HepG2 (cell line): ENCODE data around the gene TAS2R43. TPM values are rescaled to one million over a fixed set of nuclear protein-coding genes. Genes with fewer than 3 reads are reported as not detected.

ENCODE experiments used
- ATAC-seq: fragments of 200-7000 bp; cut with Tn5 transposase; 3 replicates; pipeline ENCODE4 v1.9.1; 2020; ENCODE audit warnings: mild to moderate bottlenecking, moderate library complexity
- BruUV-seq: library from RNA; stranded (reverse); fragments of 400-500 nt; replicated peaks from 2 replicates; lab custom pipeline; 2021; lab: Mats Ljungman, UMichigan
- CTCF ChIA-PET: fragments of 300-600 bp; formaldehyde crosslinking; extraction: SDS; loops from one replicate; lab custom pipeline; 2021; ENCODE audit warnings: low total read pairs, inconsistent platforms, low intra/inter-chr PET ratio; lab: Yijun Ruan, JAX
- POLR2A ChIA-PET: fragments of 350-600 bp; sonication (Branson Sonifier 250); formaldehyde crosslinking; loops from one replicate; lab custom pipeline; 2020; ENCODE audit warnings: antibody characterized with exemption, inconsistent platforms; lab: Yijun Ruan, JAX
- DNase-seq: peaks from one replicate; pipeline ENCODE4 v3.0.0-alpha.2; 2015; ENCODE audit warnings: low spot score
- FAIRE-seq: peaks from 3 replicates; lab custom pipeline; 2011; peaks lifted over from hg19 to GRCh38; lab: Jason Lieb, UNC
- H2AFZ ChIP-seq: one replicate; pipeline ENCODE4 v1.6.1; 2011; ENCODE audit warnings: low read length, inconsistent platforms
- H3K27ac ChIP-seq: fragments of 300-600 bp; 3 replicates; pipeline ENCODE4 v1.8.0; 2011; ENCODE audit warnings: mixed run types, mild to moderate bottlenecking, mixed read lengths, low read length, inconsistent platforms; ENCODE audit not compliant: insufficient read depth; ENCODE audit errors: extremely low read length
- H3K27me3 ChIP-seq, 2 experiments: fragments of 200-600 bp in 1 of 2; 2 replicates in 1 of 2; 3 replicates in 1 of 2; pipeline versions ENCODE4 v1.6.0 to v1.8.0; 2011; ENCODE audit warnings: low read length in 2 of 2, mild to moderate bottlenecking in 2 of 2, moderate library complexity in 2 of 2, inconsistent platforms in 1 of 2; ENCODE audit not compliant: insufficient read depth in 2 of 2, control insufficient read depth in 1 of 2
- H3K36me3 ChIP-seq, 2 experiments: fragments of 200-600 bp in 1 of 2; replicated peaks in 1 of 2; 2 replicates in 1 of 2; 3 replicates in 1 of 2; pipeline versions ENCODE4 v1.5.1 to v1.8.0; 2011; ENCODE audit warnings: low read length in 2 of 2, inconsistent platforms in 1 of 2; ENCODE audit not compliant: insufficient read depth in 2 of 2, control insufficient read depth in 1 of 2
- H3K4me1 ChIP-seq: 2 replicates; pipeline ENCODE4 v1.5.1; 2012; ENCODE audit warnings: low read length, inconsistent platforms; ENCODE audit not compliant: insufficient read depth
- H3K4me2 ChIP-seq: 2 replicates; pipeline ENCODE4 v1.6.0; 2011; ENCODE audit warnings: low read depth, low read length, inconsistent platforms
- H3K4me3 ChIP-seq, 3 experiments: fragments of 200-600 bp in 1 of 3; sonication (generic), shearing (Covaris generic) in 1 of 3; replicated peaks in 1 of 3; 2 replicates each; pipeline ENCODE4 v1.5.1; 2011 to 2016; ENCODE audit warnings: low read length in 3 of 3, inconsistent platforms in 2 of 3, low read depth in 2 of 3, mild to moderate bottlenecking in 2 of 3, control low read depth in 1 of 3, mixed read lengths in 1 of 3; ENCODE audit not compliant: insufficient read depth in 1 of 3
- H3K79me2 ChIP-seq: one replicate; pipeline ENCODE4 v1.6.1; 2011; ENCODE audit warnings: low read length, inconsistent platforms; ENCODE audit not compliant: insufficient read depth
- H3K9ac ChIP-seq: 2 replicates; pipeline ENCODE4 v1.6.0; 2011; ENCODE audit warnings: mild to moderate bottlenecking, low read depth, low read length, inconsistent platforms; ENCODE audit not compliant: insufficient read depth
- H3K9me3 ChIP-seq: 2 replicates; pipeline ENCODE4 v1.5.1; 2012; ENCODE audit warnings: mild to moderate bottlenecking, low read length
- H4K20me1 ChIP-seq: 2 replicates; pipeline ENCODE4 v1.6.0; 2011; ENCODE audit warnings: inconsistent platforms, mild to moderate bottlenecking, low read length, moderate library complexity; ENCODE audit not compliant: insufficient read depth
- CAMTA2 ChIP-seq: sonication (generic); formaldehyde crosslinking; IDR thresholded peaks from 2 replicates; pipeline ENCODE4 v1.4.0; 2020; ENCODE audit warnings: mild to moderate bottlenecking, missing genetic modification reagents, borderline replicate concordance
- MIER3 ChIP-seq: IDR thresholded peaks from 2 replicates; pipeline ENCODE4 v1.6.1; 2016; ENCODE audit warnings: missing compliant biosample characterization, borderline replicate concordance
- ZNF232 ChIP-seq: sonication (generic); formaldehyde crosslinking; IDR thresholded peaks from 2 replicates; pipeline ENCODE4 v1.4.0; 2020; ENCODE audit warnings: missing genetic modification reagents, borderline replicate concordance
- ZNF253 ChIP-seq: sonication (generic); formaldehyde crosslinking; IDR thresholded peaks from 2 replicates; pipeline ENCODE4 v1.8.0; 2022; ENCODE audit warnings: mild to moderate bottlenecking, missing genetic modification reagents, borderline replicate concordance
- ZNF446 ChIP-seq: sonication (generic); formaldehyde crosslinking; IDR thresholded peaks from 2 replicates; pipeline ENCODE4 v1.5.0; 2020; ENCODE audit warnings: mild to moderate bottlenecking, missing genetic modification reagents
- ZNF510 ChIP-seq: sonication (generic); formaldehyde crosslinking; IDR thresholded peaks from 2 replicates; pipeline ENCODE4 v1.4.0; 2020; ENCODE audit warnings: low read depth, mild to moderate bottlenecking, missing genetic modification reagents
- ZNF564 ChIP-seq: sonication (generic); formaldehyde crosslinking; IDR thresholded peaks from 2 replicates; pipeline ENCODE4 v1.8.1; 2023; ENCODE audit warnings: mild to moderate bottlenecking, missing genetic modification reagents
- WGBS: methylation state at CpG from one replicate; pipeline ENCODE4 v1.1.6; 2017; ENCODE audit warnings: low lambda C conversion rate; 5-methylcytosine and 5-hydroxymethylcytosine counted together
- in situ Hi-C: cut with HindIII; loops from 2 replicates; pipeline ENCODE4 v1.10.0; 2017; ENCODE audit warnings: low pct_unique_long_range_greater_than_20kb; ENCODE audit not compliant: extremely low pct_ligation_motif_present
- intact Hi-C: fragments of 100-400 bp; cut with micrococcal nuclease; formaldehyde crosslinking; loops from one replicate; pipeline ENCODE4 v1.10.0; 2022; ENCODE audit not compliant: unreplicated experiment
- polyA plus RNA-seq, 8 experiments: library from polyadenylated mRNA; depleted of rRNA in 3 of 8; stranded (reverse) in 7 of 8; unstranded in 1 of 8; fragments of >200 nt; fragmentation: Illumina TruSeq in 4 of 8; extraction: Trizol in 4 of 8; gene quantifications; 2 replicates each; pipeline versions ENCODE4 v1.2.1 to v1.2.3, GENCODE V29; 2011 to 2016; ENCODE audit warnings: low read depth in 4 of 8, missing spikeins in 1 of 8, mixed read lengths in 1 of 8; ENCODE audit not compliant: insufficient read depth in 1 of 8
- total RNA-seq, 5 experiments: library from RNA; depleted of rRNA; stranded (reverse); fragments of >200 nt; fragmentation: Illumina TruSeq; extraction: Trizol; gene quantifications; 2 replicates each; pipeline ENCODE4 v1.2.3, GENCODE V29; 2016; ENCODE audit warnings: low read depth in 1 of 5
- TF ChIP-seq, protein P1 (sequence below): sonication (generic); formaldehyde crosslinking; IDR thresholded peaks from 2 replicates; pipeline ENCODE4 v1.4.0; 2020; ENCODE audit warnings: low read depth, missing genetic modification reagents
- TF ChIP-seq, protein P2 (sequence below): IDR thresholded peaks from 2 replicates; pipeline ENCODE4 v1.6.1; 2016
- TF ChIP-seq, protein P3 (sequence below): sonication (generic); formaldehyde crosslinking; conservative IDR thresholded peaks from 2 replicates; pipeline ENCODE4 v1.4.0; 2020; ENCODE audit warnings: missing genetic modification reagents

TAS2R43 gene
- total and polyA plus RNA-seq, 2 of the 13 experiments (the other 11 are each of a cell fraction or from before 2014, with no cell fraction given) = 0.15 to 1.7 TPM

DNA sequence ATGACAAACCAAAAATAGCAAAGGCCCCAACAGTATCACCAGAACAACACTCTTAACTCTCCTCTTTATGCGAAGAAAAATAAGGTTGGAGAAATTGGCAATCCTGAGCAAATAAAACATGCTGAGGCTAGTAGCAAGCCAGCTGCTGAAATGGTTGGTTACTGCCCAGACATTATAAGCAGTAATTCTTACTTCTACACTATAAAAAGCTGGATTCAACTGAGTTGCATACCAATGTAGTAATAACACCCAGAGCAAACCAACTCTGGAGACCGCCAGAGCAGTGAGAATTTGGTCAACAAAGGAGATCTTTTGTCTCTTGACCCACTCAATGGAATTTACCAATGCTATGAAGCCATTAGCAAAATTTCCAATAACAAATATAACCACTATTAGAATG, 41.7 kb upstream of the TAS2R43 start:
- Histone ChIP-seq H2AFZ (no peak overlapping the region), H3K4me3 (no peak overlapping the region), H3K79me2 (peaks cover 43% of the 10 kb centered on the region), H3K36me3 (peaks cover 0 to 4% of the 10 kb centered on the region in 2 experiments; a peak in 2 of 5 replicates), H3K4me1 (0 out of 2 replicates have a peak, but pooled peaks cover 9% of the 10 kb centered on the region), H3K27me3 (no peaks in the 10 kb centered on the region; a peak in 1 of 5 replicates), H3K27ac (no peak overlapping the region), H3K4me2 (no peak overlapping the region), H4K20me1 (no peaks in the 10 kb centered on the region), H3K9me3 (no peaks in the 10 kb centered on the region), H3K9ac (no peak overlapping the region)
- no peak for TF ChIP-seq ZNF510 (CRISPR knock-in tag)
- TF ChIP-seq ZNF564 = no peak
- CTCF ChIA-PET = no interaction called here
- DNase-seq = no peak
- BruUV-seq = no TSS peak
- POLR2A ChIA-PET = no interaction called here
- intact Hi-C loops (no loop called here), in situ Hi-C loops (no loop called here)
- ATAC-seq = no peak
- WGBS = 100% methylated on average over 2 of the region's 2 CpGs
- FAIRE-seq = no peak

DNA sequence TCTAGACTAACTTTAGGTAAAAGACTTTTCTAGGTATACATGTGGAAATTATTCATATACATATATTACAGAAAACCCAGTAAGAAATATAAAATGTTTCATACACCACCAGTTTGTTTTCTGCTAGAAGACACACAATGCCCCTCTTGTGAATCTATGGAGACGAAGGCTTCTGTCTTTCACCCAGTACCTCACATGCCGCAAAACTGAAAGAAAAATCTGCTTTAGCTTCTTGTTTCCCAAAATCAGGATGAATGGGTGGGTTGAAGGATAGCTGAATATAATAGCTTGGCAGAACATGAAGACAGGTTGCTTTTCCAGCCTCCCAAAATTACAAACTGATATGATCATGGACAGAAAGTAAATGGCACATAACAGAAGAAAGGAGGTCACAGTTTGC, 41.0 kb upstream of the TAS2R43 start:
- ATAC-seq (no peak), DNase-seq (no peak), FAIRE-seq (no peak)
- Histone ChIP-seq H3K36me3 (peaks cover 0 to 4% of the 10 kb centered on the region in 2 experiments; a peak in 2 of 5 replicates), H3K27ac (no peak overlapping the region), H3K9ac (no peak overlapping the region), H3K4me2 (no peak overlapping the region), H2AFZ (no peak overlapping the region), H3K4me1 (0 out of 2 replicates have a peak, but pooled peaks cover 9% of the 10 kb centered on the region), H3K9me3 (no peaks in the 10 kb centered on the region), H3K4me3 (no peak overlapping the region), H3K79me2 (peaks cover 41% of the 10 kb centered on the region), H4K20me1 (no peaks in the 10 kb centered on the region), H3K27me3 (no peaks in the 10 kb centered on the region; a peak in 1 of 5 replicates)
- intact Hi-C loops (no loop called here), in situ Hi-C loops (no loop called here)
- POLR2A ChIA-PET = no interaction called here
- WGBS = 91% methylated on average over 2 of the region's 2 CpGs
- no TSS peak for BruUV-seq
- CTCF ChIA-PET = no interaction called here
- TF ChIP-seq MIER3 (no peak), ZNF253 (no peak), ZNF232 (no peak), CAMTA2 (CRISPR knock-in tag) (no peak), ZNF446 (CRISPR knock-in tag) (no peak)
- TF ChIP-seq, protein P1, sequence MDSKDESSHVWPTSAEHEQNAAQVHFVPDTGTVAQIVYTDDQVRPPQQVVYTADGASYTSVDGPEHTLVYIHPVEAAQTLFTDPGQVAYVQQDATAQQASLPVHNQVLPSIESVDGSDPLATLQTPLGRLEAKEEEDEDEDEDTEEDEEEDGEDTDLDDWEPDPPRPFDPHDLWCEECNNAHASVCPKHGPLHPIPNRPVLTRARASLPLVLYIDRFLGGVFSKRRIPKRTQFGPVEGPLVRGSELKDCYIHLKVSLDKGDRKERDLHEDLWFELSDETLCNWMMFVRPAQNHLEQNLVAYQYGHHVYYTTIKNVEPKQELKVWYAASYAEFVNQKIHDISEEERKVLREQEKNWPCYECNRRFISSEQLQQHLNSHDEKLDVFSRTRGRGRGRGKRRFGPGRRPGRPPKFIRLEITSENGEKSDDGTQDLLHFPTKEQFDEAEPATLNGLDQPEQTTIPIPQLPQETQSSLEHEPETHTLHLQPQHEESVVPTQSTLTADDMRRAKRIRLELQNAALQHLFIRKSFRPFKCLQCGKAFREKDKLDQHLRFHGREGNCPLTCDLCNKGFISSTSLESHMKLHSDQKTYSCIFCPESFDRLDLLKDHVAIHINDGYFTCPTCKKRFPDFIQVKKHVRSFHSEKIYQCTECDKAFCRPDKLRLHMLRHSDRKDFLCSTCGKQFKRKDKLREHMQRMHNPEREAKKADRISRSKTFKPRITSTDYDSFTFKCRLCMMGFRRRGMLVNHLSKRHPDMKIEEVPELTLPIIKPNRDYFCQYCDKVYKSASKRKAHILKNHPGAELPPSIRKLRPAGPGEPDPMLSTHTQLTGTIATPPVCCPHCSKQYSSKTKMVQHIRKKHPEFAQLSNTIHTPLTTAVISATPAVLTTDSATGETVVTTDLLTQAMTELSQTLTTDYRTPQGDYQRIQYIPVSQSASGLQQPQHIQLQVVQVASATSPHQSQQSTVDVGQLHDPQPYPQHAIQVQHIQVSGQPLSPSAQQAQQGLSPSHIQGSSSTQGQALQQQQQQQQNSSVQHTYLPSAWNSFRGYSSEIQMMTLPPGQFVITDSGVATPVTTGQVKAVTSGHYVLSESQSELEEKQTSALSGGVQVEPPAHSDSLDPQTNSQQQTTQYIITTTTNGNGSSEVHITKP (CRISPR knock-in tag) = no peak
- TF ChIP-seq, protein P2, sequence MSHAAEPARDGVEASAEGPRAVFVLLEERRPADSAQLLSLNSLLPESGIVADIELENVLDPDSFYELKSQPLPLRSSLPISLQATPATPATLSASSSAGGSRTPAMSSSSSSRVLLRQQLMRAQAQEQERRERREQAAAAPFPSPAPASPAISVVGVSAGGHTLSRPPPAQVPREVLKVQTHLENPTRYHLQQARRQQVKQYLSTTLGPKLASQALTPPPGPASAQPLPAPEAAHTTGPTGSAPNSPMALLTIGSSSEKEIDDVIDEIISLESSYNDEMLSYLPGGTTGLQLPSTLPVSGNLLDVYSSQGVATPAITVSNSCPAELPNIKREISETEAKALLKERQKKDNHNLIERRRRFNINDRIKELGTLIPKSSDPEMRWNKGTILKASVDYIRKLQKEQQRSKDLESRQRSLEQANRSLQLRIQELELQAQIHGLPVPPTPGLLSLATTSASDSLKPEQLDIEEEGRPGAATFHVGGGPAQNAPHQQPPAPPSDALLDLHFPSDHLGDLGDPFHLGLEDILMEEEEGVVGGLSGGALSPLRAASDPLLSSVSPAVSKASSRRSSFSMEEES (CRISPR knock-in tag) = no peak
- TF ChIP-seq, protein P3, sequence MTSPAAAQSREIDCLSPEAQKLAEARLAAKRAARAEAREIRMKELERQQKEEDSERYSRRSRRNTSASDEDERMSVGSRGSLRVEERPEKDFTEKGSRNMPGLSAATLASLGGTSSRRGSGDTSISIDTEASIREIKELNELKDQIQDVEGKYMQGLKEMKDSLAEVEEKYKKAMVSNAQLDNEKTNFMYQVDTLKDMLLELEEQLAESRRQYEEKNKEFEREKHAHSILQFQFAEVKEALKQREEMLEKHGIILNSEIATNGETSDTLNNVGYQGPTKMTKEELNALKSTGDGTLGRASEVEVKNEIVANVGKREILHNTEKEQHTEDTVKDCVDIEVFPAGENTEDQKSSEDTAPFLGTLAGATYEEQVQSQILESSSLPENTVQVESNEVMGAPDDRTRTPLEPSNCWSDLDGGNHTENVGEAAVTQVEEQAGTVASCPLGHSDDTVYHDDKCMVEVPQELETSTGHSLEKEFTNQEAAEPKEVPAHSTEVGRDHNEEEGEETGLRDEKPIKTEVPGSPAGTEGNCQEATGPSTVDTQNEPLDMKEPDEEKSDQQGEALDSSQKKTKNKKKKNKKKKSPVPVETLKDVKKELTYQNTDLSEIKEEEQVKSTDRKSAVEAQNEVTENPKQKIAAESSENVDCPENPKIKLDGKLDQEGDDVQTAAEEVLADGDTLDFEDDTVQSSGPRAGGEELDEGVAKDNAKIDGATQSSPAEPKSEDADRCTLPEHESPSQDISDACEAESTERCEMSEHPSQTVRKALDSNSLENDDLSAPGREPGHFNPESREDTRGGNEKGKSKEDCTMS (CRISPR knock-in tag) = no peak
